K562 (cell line): Measurements from ENCODE around the gene ALG1. TPM values are rescaled to one million over a fixed set of nuclear protein-coding genes. Genes with fewer than 3 reads are reported as not detected.

Source experiments
- CBX5 ChIP-seq: IDR thresholded peaks from 2 replicates; pipeline ENCODE4 v1.6.1; 2014; ENCODE audit warnings: low read depth, borderline replicate concordance
- CEBPB ChIP-seq: fragments of 450-650 bp; IDR thresholded peaks from 2 replicates; pipeline ENCODE4 v1.6.1; 2016; ENCODE audit warnings: missing genetic modification characterization, missing compliant biosample characterization
- ESRRA ChIP-seq: fragments of 450-650 bp; IDR thresholded peaks from 2 replicates; pipeline ENCODE4 v1.6.1; 2014; ENCODE audit warnings: low read depth, mild to moderate bottlenecking, moderate library complexity, borderline replicate concordance
- ESRRB ChIP-seq: fragments of 250-450 bp; sonication (Bioruptor Pico); IDR thresholded peaks from 2 replicates; pipeline ENCODE4 v1.5.0; 2020; ENCODE audit warnings: mild to moderate bottlenecking, moderate library complexity, borderline replicate concordance
- FUS ChIP-seq: fragments of 200-400 bp; formaldehyde crosslinking; optimal IDR thresholded peaks from 2 replicates; pipeline ENCODE3; 2017; ENCODE audit warnings: low read depth, low read length
- HNRNPUL1 ChIP-seq: fragments of 200-400 bp; formaldehyde crosslinking; IDR thresholded peaks from 2 replicates; pipeline ENCODE4 v1.6.1; 2017; ENCODE audit warnings: low read length
- MBD2 ChIP-seq: sonication (generic); IDR thresholded peaks from 2 replicates; pipeline ENCODE4 v1.6.1; 2016; ENCODE audit warnings: low read depth, borderline replicate concordance
- NCOA4 ChIP-seq: fragments of 450-650 bp; IDR thresholded peaks from 2 replicates; pipeline ENCODE4 v1.6.1; 2018; ENCODE audit warnings: mild to moderate bottlenecking; ENCODE audit not compliant: partially characterized antibody
- NFATC3 ChIP-seq: fragments of 450-650 bp; IDR thresholded peaks from 2 replicates; pipeline ENCODE4 v1.6.1; 2017; ENCODE audit warnings: mild to moderate bottlenecking
- PYGO2 ChIP-seq: fragments of 450-650 bp; IDR thresholded peaks from 2 replicates; pipeline ENCODE4 v1.6.1; 2016; ENCODE audit warnings: mild to moderate bottlenecking, missing genetic modification characterization, moderate library complexity, missing compliant biosample characterization
- RAD21 ChIP-seq, 2 experiments: fragments of 250-450 bp in 1 of 2; fragments of 450-650 bp in 1 of 2; sonication (Bioruptor Pico) in 1 of 2; formaldehyde crosslinking in 1 of 2; IDR thresholded peaks in 1 of 2; conservative IDR thresholded peaks in 1 of 2; 2 replicates each; pipeline versions ENCODE4 v1.4.0 to v1.8.0; 2020 to 2022; ENCODE audit warnings: mild to moderate bottlenecking in 2 of 2, moderate library complexity in 1 of 2
- RFX7 ChIP-seq: fragments of 250-450 bp; sonication (Bioruptor Pico); IDR thresholded peaks from 2 replicates; pipeline ENCODE4 v1.5.1; 2021; ENCODE audit warnings: mild to moderate bottlenecking
- SPI1 ChIP-seq: IDR thresholded peaks from 2 replicates; pipeline ENCODE4 v1.6.1; 2011; ENCODE audit warnings: low read depth, low read length, control low read depth, borderline replicate concordance
- STAG1 ChIP-seq: sonication (generic); formaldehyde crosslinking; IDR thresholded peaks from 2 replicates; pipeline ENCODE4 v1.5.0; 2020; ENCODE audit warnings: missing genetic modification reagents, borderline replicate concordance
- TAF1 ChIP-seq: IDR thresholded peaks from 2 replicates; pipeline ENCODE4 v1.6.1; 2011; ENCODE audit warnings: mild to moderate bottlenecking, low read length, moderate library complexity; ENCODE audit not compliant: insufficient read depth, control insufficient read depth, severe bottlenecking; ENCODE audit errors: extremely low read depth
- TEAD2 ChIP-seq: fragments of 450-650 bp; IDR thresholded peaks from 2 replicates; pipeline ENCODE4 v1.6.1; 2016; ENCODE audit warnings: missing genetic modification characterization, control low read depth, missing compliant biosample characterization
- TOE1 ChIP-seq, 2 experiments: fragments of 450-650 bp in 1 of 2; sonication (generic) in 1 of 2; formaldehyde crosslinking in 1 of 2; IDR thresholded peaks; 2 replicates each; pipeline versions ENCODE4 v1.7.1 to v1.8.0; 2016 to 2022; ENCODE audit warnings: borderline replicate concordance in 2 of 2, mild to moderate bottlenecking in 2 of 2, antibody characterized with exemption in 1 of 2, inconsistent platforms in 1 of 2, low read depth in 1 of 2, missing genetic modification reagents in 1 of 2, moderate library complexity in 1 of 2
- WHSC1 ChIP-seq: IDR thresholded peaks from one replicate; pipeline ENCODE4 v1.6.1; 2012; ENCODE audit warnings: low read length, control low read depth, inconsistent platforms
- ZFP36 ChIP-seq: fragments of 150-350 bp; IDR thresholded peaks from 2 replicates; pipeline ENCODE4 v1.6.1; 2018; ENCODE audit warnings: low read length, low read depth; ENCODE audit not compliant: partially characterized antibody
- ZNF184 ChIP-seq: sonication (generic); formaldehyde crosslinking; IDR thresholded peaks from 2 replicates; pipeline ENCODE4 v1.5.0; 2020; ENCODE audit warnings: missing genetic modification reagents
- ZNF24 ChIP-seq: fragments of 450-650 bp; IDR thresholded peaks from 2 replicates; pipeline ENCODE4 v1.6.1; 2016
- ZNF311 ChIP-seq: fragments of 250-450 bp; sonication (Bioruptor Pico); IDR thresholded peaks from 2 replicates; pipeline ENCODE4 v1.4.0; 2020; ENCODE audit warnings: mild to moderate bottlenecking, moderate library complexity
- ZNF764 ChIP-seq: fragments of 250-450 bp; sonication (Bioruptor Pico); IDR thresholded peaks from 2 replicates; pipeline ENCODE4 v1.4.0; 2020; ENCODE audit warnings: low read depth, mild to moderate bottlenecking, moderate library complexity
- ZNF766 ChIP-seq: fragments of 200-800 bp; sonication (Bioruptor generic); conservative IDR thresholded peaks from 2 replicates; pipeline ENCODE4 v1.6.1; 2016; ENCODE audit warnings: missing genetic modification characterization, missing compliant biosample characterization
- ZNF780A ChIP-seq: fragments of 250-450 bp; sonication (Bioruptor Pico); IDR thresholded peaks from 2 replicates; pipeline ENCODE4 v1.5.0; 2021; ENCODE audit warnings: mild to moderate bottlenecking
- polyA plus RNA-seq, 8 experiments: library from polyadenylated mRNA; depleted of rRNA in 4 of 8; stranded (reverse) in 5 of 8; unstranded in 3 of 8; fragments of >200 nt; fragmentation: Nextera tagmentation in 2 of 8; fragmentation: Illumina TruSeq in 1 of 8; extraction: Ambion mirVana in 2 of 8; extraction: Trizol in 1 of 8; gene quantifications; 2 replicates each; pipeline versions ENCODE4 v1.2.1 to v1.2.3, GENCODE V29; 2011 to 2014; ENCODE audit warnings: inconsistent platforms in 1 of 8, missing spikeins in 1 of 8
- total RNA-seq, 7 experiments: library from RNA; depleted of rRNA in 6 of 7; stranded (reverse); fragments of >200 nt in 6 of 7; fragmentation: Illumina TruSeq in 2 of 7; extraction: Trizol in 2 of 7; gene quantifications; 2 replicates each; pipeline versions ENCODE4 v1.2.1 to v1.2.3, GENCODE V29; 2011 to 2021; ENCODE audit warnings: low replicate concordance in 1 of 7
- TF ChIP-seq, protein P1 (sequence below): sonication (generic); formaldehyde crosslinking; IDR thresholded peaks from 2 replicates; pipeline ENCODE4 v1.8.1; 2023; ENCODE audit warnings: mild to moderate bottlenecking, missing genetic modification reagents
- TF ChIP-seq, protein P2 (sequence below): fragments of 450-650 bp; IDR thresholded peaks from 2 replicates; pipeline ENCODE4 v1.6.1; 2014; ENCODE audit warnings: low read depth, mild to moderate bottlenecking, moderate library complexity, borderline replicate concordance

ALG1 gene
- total and polyA plus RNA-seq, 9 of the 15 experiments (the other 6 are each of a cell fraction or from before 2014, with no cell fraction given) = 1.1 to 26.4 (median 18.3) TPM

DNA sequence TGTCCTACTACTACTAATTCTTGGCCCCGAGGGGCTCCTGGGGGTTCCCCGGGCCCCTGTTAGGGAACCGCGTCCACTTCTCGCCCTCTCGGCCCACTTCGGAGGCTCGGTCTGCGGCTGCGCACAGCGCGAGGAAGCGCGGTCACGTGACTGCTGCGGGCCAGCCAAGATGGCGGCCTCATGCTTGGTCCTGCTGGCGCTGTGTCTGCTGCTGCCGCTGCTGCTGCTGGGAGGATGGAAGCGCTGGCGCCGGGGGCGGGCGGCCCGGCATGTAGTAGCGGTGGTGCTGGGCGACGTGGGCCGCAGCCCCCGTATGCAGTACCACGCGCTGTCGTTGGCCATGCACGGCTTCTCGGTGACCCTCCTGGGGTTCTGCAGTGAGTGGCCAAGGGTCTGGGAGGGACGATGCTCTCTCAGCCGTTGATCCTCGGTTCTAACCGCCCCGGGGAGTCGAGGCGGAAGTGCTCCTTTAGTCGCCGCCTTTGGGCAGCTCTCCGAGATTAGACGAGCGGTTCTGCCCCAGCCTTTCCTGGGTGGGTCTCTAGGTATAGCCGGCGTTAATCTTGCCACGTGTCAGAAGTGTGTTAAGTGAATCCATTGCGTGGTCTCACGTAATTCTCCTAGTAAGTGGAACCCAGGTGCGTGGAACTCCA lies at the start of gene ALG1 (continued):
- TF ChIP-seq, protein P1, sequence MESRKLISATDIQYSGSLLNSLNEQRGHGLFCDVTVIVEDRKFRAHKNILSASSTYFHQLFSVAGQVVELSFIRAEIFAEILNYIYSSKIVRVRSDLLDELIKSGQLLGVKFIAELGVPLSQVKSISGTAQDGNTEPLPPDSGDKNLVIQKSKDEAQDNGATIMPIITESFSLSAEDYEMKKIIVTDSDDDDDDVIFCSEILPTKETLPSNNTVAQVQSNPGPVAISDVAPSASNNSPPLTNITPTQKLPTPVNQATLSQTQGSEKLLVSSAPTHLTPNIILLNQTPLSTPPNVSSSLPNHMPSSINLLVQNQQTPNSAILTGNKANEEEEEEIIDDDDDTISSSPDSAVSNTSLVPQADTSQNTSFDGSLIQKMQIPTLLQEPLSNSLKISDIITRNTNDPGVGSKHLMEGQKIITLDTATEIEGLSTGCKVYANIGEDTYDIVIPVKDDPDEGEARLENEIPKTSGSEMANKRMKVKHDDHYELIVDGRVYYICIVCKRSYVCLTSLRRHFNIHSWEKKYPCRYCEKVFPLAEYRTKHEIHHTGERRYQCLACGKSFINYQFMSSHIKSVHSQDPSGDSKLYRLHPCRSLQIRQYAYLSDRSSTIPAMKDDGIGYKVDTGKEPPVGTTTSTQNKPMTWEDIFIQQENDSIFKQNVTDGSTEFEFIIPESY = no peak
- no peak for TF ChIP-seq NFATC3
- TF ChIP-seq SPI1 = no peak
- peak; percentile 100 for TF ChIP-seq TOE1 (IDR thresholded peaks at IDR 0.05; ENCODE audit: borderline replicate concordance)
- no peak for TF ChIP-seq TOE1 (CRISPR knock-in tag; IDR thresholded peaks at IDR 0.05; ENCODE audit: borderline replicate concordance, low read depth)
- TF ChIP-seq CEBPB = no peak
- no peak for TF ChIP-seq STAG1 (CRISPR knock-in tag)
- no peak for TF ChIP-seq TEAD2 (tag)
- no peak for TF ChIP-seq ZNF764 (CRISPR knock-in tag)
- TF ChIP-seq ESRRA = no peak
- no peak for TF ChIP-seq NCOA4
- no peak for TF ChIP-seq RFX7 (CRISPR knock-in tag)
- TF ChIP-seq TAF1 = peak; percentile 91
- TF ChIP-seq, protein P2, sequence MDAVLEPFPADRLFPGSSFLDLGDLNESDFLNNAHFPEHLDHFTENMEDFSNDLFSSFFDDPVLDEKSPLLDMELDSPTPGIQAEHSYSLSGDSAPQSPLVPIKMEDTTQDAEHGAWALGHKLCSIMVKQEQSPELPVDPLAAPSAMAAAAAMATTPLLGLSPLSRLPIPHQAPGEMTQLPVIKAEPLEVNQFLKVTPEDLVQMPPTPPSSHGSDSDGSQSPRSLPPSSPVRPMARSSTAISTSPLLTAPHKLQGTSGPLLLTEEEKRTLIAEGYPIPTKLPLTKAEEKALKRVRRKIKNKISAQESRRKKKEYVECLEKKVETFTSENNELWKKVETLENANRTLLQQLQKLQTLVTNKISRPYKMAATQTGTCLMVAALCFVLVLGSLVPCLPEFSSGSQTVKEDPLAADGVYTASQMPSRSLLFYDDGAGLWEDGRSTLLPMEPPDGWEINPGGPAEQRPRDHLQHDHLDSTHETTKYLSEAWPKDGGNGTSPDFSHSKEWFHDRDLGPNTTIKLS = peak; percentile 81
- TF ChIP-seq HNRNPUL1 = no peak
- TF ChIP-seq ZNF780A (CRISPR knock-in tag) = no peak
- no peak for TF ChIP-seq FUS
- TF ChIP-seq MBD2 = peak; percentile 33; the same call in 1 of the 2 replicates
- TF ChIP-seq WHSC1 = no peak
- TF ChIP-seq ZNF311 (CRISPR knock-in tag) = no peak
- no peak for TF ChIP-seq ZNF766 (CRISPR knock-in tag)
- TF ChIP-seq RAD21 (CRISPR knock-in tag; conservative IDR thresholded peaks at IDR 0.05 in 1 of 2, IDR thresholded peaks at IDR 0.05 in 1 of 2) = no peak
- no peak for TF ChIP-seq ZNF24
- no peak for TF ChIP-seq CBX5
- TF ChIP-seq PYGO2 (tag) = no peak
- no peak for TF ChIP-seq ESRRB (CRISPR knock-in tag)
- no peak for TF ChIP-seq ZNF184 (CRISPR knock-in tag)
- peak; percentile 72 for TF ChIP-seq ZFP36
